GM18519 (cell line): ENCODE measurements around the gene TM7SF2.

Experiments
- ATAC-seq: cut with Tn5 transposase; IDR thresholded peaks from one replicate; pipeline ENCODE4 v1.9.1; 2021; ENCODE audit warnings: mild to moderate bottlenecking, moderate library complexity; ENCODE audit not compliant: unreplicated experiment, low FRiP score

TM7SF2 gene

GRCh38 chr11:65111744-65112545 is at the start of gene TM7SF2:
Gene TM7SF2 (plus strand): TSS chr11:65111872. CDS start chr11:65112016, 144 bp downstream.
- peak; percentile 37 for ATAC-seq

GRCh38 chr11:65063532-65063931 is 48.1 kb upstream of the TM7SF2 start:
- ATAC-seq: no peak

GRCh38 chr11:65064847-65065240 is 46.8 kb upstream of the TM7SF2 start:
- no peak for ATAC-seq

GRCh38 chr11:65065851-65066250 is 45.8 kb upstream of the TM7SF2 start:
- ATAC-seq: no peak

- no peak for ATAC-seq
Observed at GRCh38 chr11:65066315-65066714, 45.4 kb upstream of the TM7SF2 start.

- no peak for ATAC-seq
Observed at GRCh38 chr11:65066805-65067291, 44.8 kb upstream of the TM7SF2 start.

GRCh38 chr11:65067446-65067845 is 44.2 kb upstream of the TM7SF2 start:
- ATAC-seq: no peak

- no peak for ATAC-seq
Observed at GRCh38 chr11:65069217-65069616, 42.5 kb upstream of the TM7SF2 start.

GRCh38 chr11:65071907-65072630 is 39.6 kb upstream of the TM7SF2 start:
- ATAC-seq: no peak

GRCh38 chr11:65072631-65072966 is 39.1 kb upstream of the TM7SF2 start:
- no peak for ATAC-seq

- no peak for ATAC-seq
Observed at GRCh38 chr11:65077451-65077850, 34.2 kb upstream of the TM7SF2 start.

- no peak for ATAC-seq
Observed at GRCh38 chr11:65078151-65078550, 33.5 kb upstream of the TM7SF2 start.

GRCh38 chr11:65078786-65079342 is 32.8 kb upstream of the TM7SF2 start:
- no peak for ATAC-seq

- ATAC-seq: no peak
Observed at GRCh38 chr11:65083134-65083833, 28.4 kb upstream of the TM7SF2 start.

- ATAC-seq: peak; percentile 71
Observed at GRCh38 chr11:65083834-65084597, 27.7 kb upstream of the TM7SF2 start, which contains the start of the genes CDCA5 and ZFPL1. Gene CDCA5 (minus strand): TSS chr11:65084040. CDS start chr11:65083978, 62 bp downstream. Gene ZFPL1 (plus strand): TSS chr11:65084222. CDS start chr11:65084699, 477 bp downstream.

- ATAC-seq: no peak
Observed at GRCh38 chr11:65084598-65085375, 26.9 kb upstream of the TM7SF2 start.

GRCh38 chr11:65085446-65085845 is 26.2 kb upstream of the TM7SF2 start:
- no peak for ATAC-seq

- no peak for ATAC-seq
Observed at GRCh38 chr11:65086809-65087208, 24.9 kb upstream of the TM7SF2 start.

- ATAC-seq: no peak
Observed at GRCh38 chr11:65087216-65087615, 24.5 kb upstream of the TM7SF2 start.
